ENCODE measurements around the gene LMBR1L.

Gene LMBR1L

DNA sequence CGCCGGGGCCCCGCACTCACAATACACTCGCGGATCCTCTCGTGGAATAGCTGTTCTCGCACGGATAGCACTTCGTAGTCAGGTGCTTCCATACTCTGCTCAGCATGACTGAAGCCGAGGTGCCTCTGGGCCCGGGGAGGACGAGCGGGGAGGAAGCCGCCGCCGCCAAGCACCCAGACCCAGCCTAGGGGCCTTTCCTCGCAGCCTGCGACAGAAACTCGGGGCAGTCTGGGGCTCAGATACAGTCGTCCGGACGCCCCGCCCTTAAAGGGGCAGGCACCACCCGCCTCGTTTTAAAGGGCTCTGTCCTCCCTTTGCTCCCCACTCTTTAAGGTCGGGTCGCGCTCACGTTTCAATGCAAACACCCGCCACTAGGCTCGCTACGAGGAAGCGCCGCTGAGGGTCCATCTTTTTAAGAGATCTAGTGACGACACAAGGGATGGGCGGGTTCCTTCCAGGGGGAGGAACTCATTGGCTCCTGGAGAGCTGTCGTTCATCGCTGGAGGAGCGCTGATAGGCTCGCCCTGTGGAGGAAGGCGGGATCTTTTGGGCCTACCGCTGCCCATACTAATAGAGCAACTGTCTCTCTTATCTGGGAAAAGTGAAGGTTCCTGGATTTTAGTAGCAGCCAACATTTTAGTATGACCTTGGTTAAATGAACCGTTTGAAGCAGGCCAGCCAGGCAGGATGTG, at the start of gene LMBR1L (continued):
- TF ChIP-seq, protein P1, sequence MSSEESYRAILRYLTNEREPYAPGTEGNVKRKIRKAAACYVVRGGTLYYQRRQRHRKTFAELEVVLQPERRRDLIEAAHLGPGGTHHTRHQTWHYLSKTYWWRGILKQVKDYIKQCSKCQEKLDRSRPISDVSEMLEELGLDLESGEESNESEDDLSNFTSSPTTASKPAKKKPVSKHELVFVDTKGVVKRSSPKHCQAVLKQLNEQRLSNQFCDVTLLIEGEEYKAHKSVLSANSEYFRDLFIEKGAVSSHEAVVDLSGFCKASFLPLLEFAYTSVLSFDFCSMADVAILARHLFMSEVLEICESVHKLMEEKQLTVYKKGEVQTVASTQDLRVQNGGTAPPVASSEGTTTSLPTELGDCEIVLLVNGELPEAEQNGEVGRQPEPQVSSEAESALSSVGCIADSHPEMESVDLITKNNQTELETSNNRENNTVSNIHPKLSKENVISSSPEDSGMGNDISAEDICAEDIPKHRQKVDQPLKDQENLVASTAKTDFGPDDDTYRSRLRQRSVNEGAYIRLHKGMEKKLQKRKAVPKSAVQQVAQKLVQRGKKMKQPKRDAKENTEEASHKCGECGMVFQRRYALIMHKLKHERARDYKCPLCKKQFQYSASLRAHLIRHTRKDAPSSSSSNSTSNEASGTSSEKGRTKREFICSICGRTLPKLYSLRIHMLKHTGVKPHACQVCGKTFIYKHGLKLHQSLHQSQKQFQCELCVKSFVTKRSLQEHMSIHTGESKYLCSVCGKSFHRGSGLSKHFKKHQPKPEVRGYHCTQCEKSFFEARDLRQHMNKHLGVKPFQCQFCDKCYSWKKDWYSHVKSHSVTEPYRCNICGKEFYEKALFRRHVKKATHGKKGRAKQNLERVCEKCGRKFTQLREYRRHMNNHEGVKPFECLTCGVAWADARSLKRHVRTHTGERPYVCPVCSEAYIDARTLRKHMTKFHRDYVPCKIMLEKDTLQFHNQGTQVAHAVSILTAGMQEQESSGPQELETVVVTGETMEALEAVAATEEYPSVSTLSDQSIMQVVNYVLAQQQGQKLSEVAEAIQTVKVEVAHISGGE (tag by site-specific recombination; conservative IDR thresholded peaks at IDR 0.05; ENCODE audit: low read depth), result 0 out of 2 replicates have a peak, but pooled peaks have one; percentile 17
- TF ChIP-seq GLIS1 (tag by site-specific recombination; IDR thresholded peaks at IDR 0.05) (peak; percentile 32; the same call in 1 of the 2 replicates), ZNF394 (tag by site-specific recombination; IDR thresholded peaks at IDR 0.05; ENCODE audit: borderline replicate concordance) (peak; percentile 75; the same call in 1 of the 2 replicates), ZNF341 (tag by site-specific recombination; IDR thresholded peaks at IDR 0.05; ENCODE audit: low read depth) (no peak), ZNF660 (tag by site-specific recombination; IDR thresholded peaks at IDR 0.05) (peak; percentile 51; the same call in 1 of the 2 replicates), ZNF549 (tag by site-specific recombination; IDR thresholded peaks at IDR 0.05) (no peak), ZNF658 (tag by site-specific recombination; IDR thresholded peaks at IDR 0.05) (no peak), HOXA7 (CRISPR knock-in tag; IDR thresholded peaks at IDR 0.05; ENCODE audit: borderline replicate concordance) (no peak), ZNF558 (tag by site-specific recombination; IDR thresholded peaks at IDR 0.05) (no peak), ZBTB8A (tag by site-specific recombination; IDR thresholded peaks at IDR 0.05) (peak; percentile 96), ZXDB (tag by site-specific recombination; IDR thresholded peaks at IDR 0.05) (peak; percentile 51; the same call in 1 of the 2 replicates), ZNF777 (tag by site-specific recombination; IDR thresholded peaks at IDR 0.05; ENCODE audit: borderline replicate concordance) (no peak), ZNF121 (tag by site-specific recombination; IDR thresholded peaks at IDR 0.05) (no peak), ZNF354C (tag by site-specific recombination; IDR thresholded peaks at IDR 0.05; ENCODE audit: borderline replicate concordance, low read depth) (no peak)
- TF ChIP-seq, protein P2, sequence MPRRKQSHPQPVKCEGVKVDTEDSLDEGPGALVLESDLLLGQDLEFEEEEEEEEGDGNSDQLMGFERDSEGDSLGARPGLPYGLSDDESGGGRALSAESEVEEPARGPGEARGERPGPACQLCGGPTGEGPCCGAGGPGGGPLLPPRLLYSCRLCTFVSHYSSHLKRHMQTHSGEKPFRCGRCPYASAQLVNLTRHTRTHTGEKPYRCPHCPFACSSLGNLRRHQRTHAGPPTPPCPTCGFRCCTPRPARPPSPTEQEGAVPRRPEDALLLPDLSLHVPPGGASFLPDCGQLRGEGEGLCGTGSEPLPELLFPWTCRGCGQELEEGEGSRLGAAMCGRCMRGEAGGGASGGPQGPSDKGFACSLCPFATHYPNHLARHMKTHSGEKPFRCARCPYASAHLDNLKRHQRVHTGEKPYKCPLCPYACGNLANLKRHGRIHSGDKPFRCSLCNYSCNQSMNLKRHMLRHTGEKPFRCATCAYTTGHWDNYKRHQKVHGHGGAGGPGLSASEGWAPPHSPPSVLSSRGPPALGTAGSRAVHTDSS (tag by site-specific recombination; IDR thresholded peaks at IDR 0.05), result no peak
- TF ChIP-seq, protein P3, sequence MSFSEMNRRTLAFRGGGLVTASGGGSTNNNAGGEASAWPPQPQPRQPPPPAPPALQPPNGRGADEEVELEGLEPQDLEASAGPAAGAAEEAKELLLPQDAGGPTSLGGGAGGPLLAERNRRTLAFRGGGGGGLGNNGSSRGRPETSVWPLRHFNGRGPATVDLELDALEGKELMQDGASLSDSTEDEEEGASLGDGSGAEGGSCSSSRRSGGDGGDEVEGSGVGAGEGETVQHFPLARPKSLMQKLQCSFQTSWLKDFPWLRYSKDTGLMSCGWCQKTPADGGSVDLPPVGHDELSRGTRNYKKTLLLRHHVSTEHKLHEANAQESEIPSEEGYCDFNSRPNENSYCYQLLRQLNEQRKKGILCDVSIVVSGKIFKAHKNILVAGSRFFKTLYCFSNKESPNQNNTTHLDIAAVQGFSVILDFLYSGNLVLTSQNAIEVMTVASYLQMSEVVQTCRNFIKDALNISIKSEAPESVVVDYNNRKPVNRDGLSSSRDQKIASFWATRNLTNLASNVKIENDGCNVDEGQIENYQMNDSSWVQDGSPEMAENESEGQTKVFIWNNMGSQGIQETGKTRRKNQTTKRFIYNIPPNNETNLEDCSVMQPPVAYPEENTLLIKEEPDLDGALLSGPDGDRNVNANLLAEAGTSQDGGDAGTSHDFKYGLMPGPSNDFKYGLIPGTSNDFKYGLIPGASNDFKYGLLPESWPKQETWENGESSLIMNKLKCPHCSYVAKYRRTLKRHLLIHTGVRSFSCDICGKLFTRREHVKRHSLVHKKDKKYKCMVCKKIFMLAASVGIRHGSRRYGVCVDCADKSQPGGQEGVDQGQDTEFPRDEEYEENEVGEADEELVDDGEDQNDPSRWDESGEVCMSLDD (tag by site-specific recombination; IDR thresholded peaks at IDR 0.05), result peak; percentile 60
- TF ChIP-seq, protein P4, sequence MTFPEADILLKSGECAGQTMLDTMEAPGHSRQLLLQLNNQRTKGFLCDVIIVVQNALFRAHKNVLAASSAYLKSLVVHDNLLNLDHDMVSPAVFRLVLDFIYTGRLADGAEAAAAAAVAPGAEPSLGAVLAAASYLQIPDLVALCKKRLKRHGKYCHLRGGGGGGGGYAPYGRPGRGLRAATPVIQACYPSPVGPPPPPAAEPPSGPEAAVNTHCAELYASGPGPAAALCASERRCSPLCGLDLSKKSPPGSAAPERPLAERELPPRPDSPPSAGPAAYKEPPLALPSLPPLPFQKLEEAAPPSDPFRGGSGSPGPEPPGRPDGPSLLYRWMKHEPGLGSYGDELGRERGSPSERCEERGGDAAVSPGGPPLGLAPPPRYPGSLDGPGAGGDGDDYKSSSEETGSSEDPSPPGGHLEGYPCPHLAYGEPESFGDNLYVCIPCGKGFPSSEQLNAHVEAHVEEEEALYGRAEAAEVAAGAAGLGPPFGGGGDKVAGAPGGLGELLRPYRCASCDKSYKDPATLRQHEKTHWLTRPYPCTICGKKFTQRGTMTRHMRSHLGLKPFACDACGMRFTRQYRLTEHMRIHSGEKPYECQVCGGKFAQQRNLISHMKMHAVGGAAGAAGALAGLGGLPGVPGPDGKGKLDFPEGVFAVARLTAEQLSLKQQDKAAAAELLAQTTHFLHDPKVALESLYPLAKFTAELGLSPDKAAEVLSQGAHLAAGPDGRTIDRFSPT (tag by site-specific recombination; IDR thresholded peaks at IDR 0.05), result no peak
- TF ChIP-seq, protein P5, sequence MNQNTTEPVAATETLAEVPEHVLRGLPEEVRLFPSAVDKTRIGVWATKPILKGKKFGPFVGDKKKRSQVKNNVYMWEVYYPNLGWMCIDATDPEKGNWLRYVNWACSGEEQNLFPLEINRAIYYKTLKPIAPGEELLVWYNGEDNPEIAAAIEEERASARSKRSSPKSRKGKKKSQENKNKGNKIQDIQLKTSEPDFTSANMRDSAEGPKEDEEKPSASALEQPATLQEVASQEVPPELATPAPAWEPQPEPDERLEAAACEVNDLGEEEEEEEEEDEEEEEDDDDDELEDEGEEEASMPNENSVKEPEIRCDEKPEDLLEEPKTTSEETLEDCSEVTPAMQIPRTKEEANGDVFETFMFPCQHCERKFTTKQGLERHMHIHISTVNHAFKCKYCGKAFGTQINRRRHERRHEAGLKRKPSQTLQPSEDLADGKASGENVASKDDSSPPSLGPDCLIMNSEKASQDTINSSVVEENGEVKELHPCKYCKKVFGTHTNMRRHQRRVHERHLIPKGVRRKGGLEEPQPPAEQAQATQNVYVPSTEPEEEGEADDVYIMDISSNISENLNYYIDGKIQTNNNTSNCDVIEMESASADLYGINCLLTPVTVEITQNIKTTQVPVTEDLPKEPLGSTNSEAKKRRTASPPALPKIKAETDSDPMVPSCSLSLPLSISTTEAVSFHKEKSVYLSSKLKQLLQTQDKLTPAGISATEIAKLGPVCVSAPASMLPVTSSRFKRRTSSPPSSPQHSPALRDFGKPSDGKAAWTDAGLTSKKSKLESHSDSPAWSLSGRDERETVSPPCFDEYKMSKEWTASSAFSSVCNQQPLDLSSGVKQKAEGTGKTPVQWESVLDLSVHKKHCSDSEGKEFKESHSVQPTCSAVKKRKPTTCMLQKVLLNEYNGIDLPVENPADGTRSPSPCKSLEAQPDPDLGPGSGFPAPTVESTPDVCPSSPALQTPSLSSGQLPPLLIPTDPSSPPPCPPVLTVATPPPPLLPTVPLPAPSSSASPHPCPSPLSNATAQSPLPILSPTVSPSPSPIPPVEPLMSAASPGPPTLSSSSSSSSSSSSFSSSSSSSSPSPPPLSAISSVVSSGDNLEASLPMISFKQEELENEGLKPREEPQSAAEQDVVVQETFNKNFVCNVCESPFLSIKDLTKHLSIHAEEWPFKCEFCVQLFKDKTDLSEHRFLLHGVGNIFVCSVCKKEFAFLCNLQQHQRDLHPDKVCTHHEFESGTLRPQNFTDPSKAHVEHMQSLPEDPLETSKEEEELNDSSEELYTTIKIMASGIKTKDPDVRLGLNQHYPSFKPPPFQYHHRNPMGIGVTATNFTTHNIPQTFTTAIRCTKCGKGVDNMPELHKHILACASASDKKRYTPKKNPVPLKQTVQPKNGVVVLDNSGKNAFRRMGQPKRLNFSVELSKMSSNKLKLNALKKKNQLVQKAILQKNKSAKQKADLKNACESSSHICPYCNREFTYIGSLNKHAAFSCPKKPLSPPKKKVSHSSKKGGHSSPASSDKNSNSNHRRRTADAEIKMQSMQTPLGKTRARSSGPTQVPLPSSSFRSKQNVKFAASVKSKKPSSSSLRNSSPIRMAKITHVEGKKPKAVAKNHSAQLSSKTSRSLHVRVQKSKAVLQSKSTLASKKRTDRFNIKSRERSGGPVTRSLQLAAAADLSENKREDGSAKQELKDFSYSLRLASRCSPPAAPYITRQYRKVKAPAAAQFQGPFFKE (tag by site-specific recombination; IDR thresholded peaks at IDR 0.05; ENCODE audit: borderline replicate concordance), result no peak
- TF ChIP-seq, protein P6, sequence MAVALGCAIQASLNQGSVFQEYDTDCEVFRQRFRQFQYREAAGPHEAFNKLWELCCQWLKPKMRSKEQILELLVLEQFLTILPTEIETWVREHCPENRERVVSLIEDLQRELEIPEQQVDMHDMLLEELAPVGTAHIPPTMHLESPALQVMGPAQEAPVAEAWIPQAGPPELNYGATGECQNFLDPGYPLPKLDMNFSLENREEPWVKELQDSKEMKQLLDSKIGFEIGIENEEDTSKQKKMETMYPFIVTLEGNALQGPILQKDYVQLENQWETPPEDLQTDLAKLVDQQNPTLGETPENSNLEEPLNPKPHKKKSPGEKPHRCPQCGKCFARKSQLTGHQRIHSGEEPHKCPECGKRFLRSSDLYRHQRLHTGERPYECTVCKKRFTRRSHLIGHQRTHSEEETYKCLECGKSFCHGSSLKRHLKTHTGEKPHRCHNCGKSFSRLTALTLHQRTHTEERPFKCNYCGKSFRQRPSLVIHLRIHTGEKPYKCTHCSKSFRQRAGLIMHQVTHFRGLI (tag by site-specific recombination; IDR thresholded peaks at IDR 0.05), result no peak
